Activated CD8-positive, alpha-beta T cell treated with anti-CD3 and anti-CD28 coated beads for 36 hours (primary cell): ENCODE data around the gene PLXNA3. TPM values are rescaled to one million over a fixed set of nuclear protein-coding genes. Genes with fewer than 3 reads are reported as not detected.

ENCODE experiments used
- ATAC-seq: fragments of 200-7000 bp; cut with Tn5 transposase; one replicate; pipeline ENCODE4 v1.10.0; 2021; ENCODE audit warnings: mild to moderate bottlenecking, moderate library complexity
- CTCF ChIA-PET: fragments of 350-600 bp; sonication (Branson Sonifier 250); formaldehyde crosslinking; loops from one replicate; lab custom pipeline; 2021; ENCODE audit warnings: antibody characterized with exemption; lab: Charles Lee
- POLR2A ChIA-PET: fragments of 350-600 bp; sonication (Branson Sonifier 250); formaldehyde crosslinking; loops from one replicate; lab custom pipeline; 2021; ENCODE audit warnings: antibody characterized with exemption; lab: Charles Lee
- DNase-seq: peaks from one replicate; pipeline ENCODE4 v3.0.0-alpha.2; 2020
- H3K27ac Mint-ChIP-seq: one replicate; pipeline ENCODE4 v1.8.0; 2021; ENCODE audit warnings: mild to moderate bottlenecking, mixed read lengths
- H3K27me3 Mint-ChIP-seq: one replicate; pipeline ENCODE4 v1.8.0; 2021; ENCODE audit warnings: mixed read lengths
- H3K36me3 Mint-ChIP-seq: one replicate; pipeline ENCODE4 v1.8.0; 2021; ENCODE audit warnings: low read depth, mixed read lengths
- H3K4me1 Mint-ChIP-seq: one replicate; pipeline ENCODE4 v1.8.0; 2021; ENCODE audit warnings: low read depth, mixed read lengths
- H3K4me3 Mint-ChIP-seq: one replicate; pipeline ENCODE4 v1.8.0; 2021; ENCODE audit warnings: mild to moderate bottlenecking, moderate library complexity, mixed read lengths
- H3K9me3 Mint-ChIP-seq: one replicate; pipeline ENCODE4 v1.8.0; 2021; ENCODE audit warnings: mixed read lengths
- CTCF ChIP-seq: fragments of 200-600 bp; IDR thresholded peaks from one replicate; pipeline ENCODE4 v1.8.0; 2022; ENCODE audit warnings: antibody characterized with exemption, mild to moderate bottlenecking
- intact Hi-C: fragments of 100-400 bp; cut with micrococcal nuclease; formaldehyde crosslinking; loops from one replicate; pipeline ENCODE4 v1.10.0; 2022
- total RNA-seq, 2 experiments: library from RNA; stranded (reverse); gene quantifications; one replicate each; pipeline ENCODE4 v1.2.3, GENCODE V29; 2021

The PLXNA3 gene
- total RNA-seq, 2 experiments from 2014 or later = 36.5 to 40.5 TPM

DNA sequence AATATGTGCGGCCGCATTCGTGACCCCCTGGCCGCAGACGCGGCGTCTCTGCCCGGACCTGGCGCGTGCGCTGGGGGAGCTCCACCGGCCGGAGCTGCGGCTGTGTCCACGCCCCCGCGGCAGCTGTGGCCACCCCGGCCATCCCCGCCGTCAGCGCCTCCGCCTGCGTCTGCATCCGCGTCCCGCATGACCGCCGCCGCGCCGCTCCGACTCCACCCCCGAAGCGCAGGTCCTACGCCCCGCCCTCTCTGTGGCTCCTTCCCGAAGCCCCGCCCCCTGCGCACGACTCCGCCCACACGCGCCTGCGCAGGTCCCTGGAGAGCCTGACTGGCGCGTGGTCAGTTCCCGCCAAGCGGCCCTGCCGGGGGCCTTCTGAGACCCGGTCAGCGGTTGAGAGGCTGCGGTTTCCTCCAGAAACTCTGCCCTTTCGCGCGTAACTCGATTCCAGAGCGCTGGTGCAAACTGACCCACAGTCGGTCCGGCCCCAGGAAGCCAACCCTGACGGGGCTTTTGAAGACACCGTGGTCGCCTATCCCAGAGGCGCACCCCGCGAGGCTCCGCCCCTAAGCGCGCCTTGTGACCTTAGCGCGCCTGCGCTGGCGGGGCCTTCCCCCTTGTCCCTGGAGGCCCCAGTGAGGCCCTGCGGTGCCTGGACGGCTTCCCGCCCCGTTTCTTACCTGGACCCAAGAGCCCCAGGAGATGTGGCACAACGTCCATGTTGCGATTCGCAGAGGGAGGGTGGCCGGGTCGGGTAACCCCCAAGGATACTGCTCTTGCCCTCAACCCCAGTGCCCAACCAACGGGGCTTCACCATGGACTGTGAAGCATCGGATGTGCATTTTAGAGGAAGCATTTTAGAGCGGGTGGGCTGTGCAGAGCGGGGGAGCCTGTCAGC lies 20.9 kb downstream of the PLXNA3 start, which contains the start of gene LAGE3:
TSS of gene LAGE3 (minus strand) at position 554 of the 895 bp plus-strand sequence. CDS start at position 188, 366 bp downstream.
- intact Hi-C loops = no loop called here
- Mint-ChIP-seq H3K27ac (peak within 1 kb of the TSS; percentile 92), H3K4me1 (peaks cover 16% of the 10 kb centered on the region), H3K9me3 (no peaks in the 10 kb centered on the region), H3K4me3 (peak within 1 kb of the TSS; percentile 75), H3K36me3 (peaks cover 9% of the 10 kb centered on the region), H3K27me3 (no peaks in the 10 kb centered on the region)
- ATAC-seq (peak; percentile 93), DNase-seq (peak; percentile 94)
- POLR2A ChIA-PET = interaction anchor here (0.9 to 2.6 kb wide), 4 partner anchors 8 to 80 kb away, joined by 3 to 14 read pairs (median 4); partner anchors contain the start of gene RPL10
- no peak for TF ChIP-seq CTCF
- CTCF ChIA-PET = no interaction called here

GRCh38 chrX:154481195-154481594 lies 23.1 kb downstream of the PLXNA3 start:
- Mint-ChIP-seq H3K9me3 (no peaks in the 10 kb centered on the region), H3K36me3 (peaks cover 12% of the 10 kb centered on the region), H3K27ac (no peak overlapping the region), H3K4me1 (peaks cover 14% of the 10 kb centered on the region), H3K27me3 (no peaks in the 10 kb centered on the region), H3K4me3 (no peak overlapping the region)
- no peak for TF ChIP-seq CTCF
- ChIA-PET CTCF (interaction anchor here (0.8 kb wide), 1 partner anchor 9 kb away, joined by 3 read pairs; the partner anchor contains the start of gene SLC10A3), POLR2A (interaction anchor here (0.7 to 1.2 kb wide), 2 partner anchors 9 to 10 kb away, joined by 3 read pairs; no protein-coding TSS in a partner anchor)
- DNase-seq (no peak), ATAC-seq (no peak)
- intact Hi-C loops = no loop called here

- ChIA-PET CTCF (interaction anchor here (0.8 kb wide), 1 partner anchor 8 kb away, joined by 3 read pairs; the partner anchor contains the start of gene SLC10A3), POLR2A (interaction anchor here (0.7 kb wide), 1 partner anchor 8 kb away, joined by 3 read pairs; no protein-coding TSS in a partner anchor)
- H3K27ac Mint-ChIP-seq = no peak overlapping the region
Measured at GRCh38 chrX:154481911-154482601, 24.0 kb downstream of the PLXNA3 start.

DNA sequence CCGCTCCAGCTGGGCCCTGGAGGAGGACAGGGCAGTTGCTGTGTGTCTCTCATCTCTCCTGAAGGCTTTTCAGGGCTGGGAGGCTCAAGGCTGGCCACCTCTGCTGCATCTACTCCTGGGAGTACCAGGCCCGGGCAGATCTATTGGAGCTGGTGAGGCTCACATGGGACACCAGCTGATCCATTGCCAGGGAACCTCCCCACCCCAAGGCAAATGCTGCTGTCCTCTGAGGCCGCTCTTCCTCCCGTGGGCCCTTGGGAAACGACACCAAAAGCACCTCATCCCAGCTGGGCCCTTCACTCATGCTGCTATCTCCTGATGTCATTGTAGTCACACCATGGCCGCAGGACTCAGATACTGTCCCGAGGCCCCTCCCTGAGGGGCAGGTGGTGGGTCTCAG lies 24.7 kb downstream of the PLXNA3 start:
- intact Hi-C loops = no loop called here
- Mint-ChIP-seq H3K27me3 (no peaks in the 10 kb centered on the region), H3K36me3 (peaks cover 14% of the 10 kb centered on the region), H3K9me3 (no peaks in the 10 kb centered on the region), H3K4me3 (no peak overlapping the region), H3K4me1 (peaks cover 12% of the 10 kb centered on the region), H3K27ac (no peak overlapping the region)
- DNase-seq (no peak), ATAC-seq (no peak)
- ChIA-PET POLR2A (no interaction called here), CTCF (no interaction called here)
- TF ChIP-seq CTCF = no peak

More at GRCh38 chrX:154481911-154482601, 24.0 kb downstream of the PLXNA3 start:
- TF ChIP-seq CTCF = no peak
- Mint-ChIP-seq H3K4me1 (peaks cover 12% of the 10 kb centered on the region), H3K36me3 (peaks cover 12% of the 10 kb centered on the region), H3K9me3 (no peaks in the 10 kb centered on the region), H3K27me3 (no peaks in the 10 kb centered on the region), H3K4me3 (no peak overlapping the region)
- no peak for DNase-seq
- intact Hi-C loops = no loop called here
- no peak for ATAC-seq
